NCI-H446 (cell line): Measurements from ENCODE around the gene DLG2.
A peak's percentile ranks its signal among the peaks of the same experiment; 100 is the strongest.
"Not testable (repeated sequence)": the region's sequence is repeated elsewhere in the genome, so short reads cannot be mapped to it uniquely, and the experiment has no call there.

ENCODE experiments used
- DNase-seq, 2 experiments: peaks; one replicate each; lab custom pipeline; 2025; lab: John Stamatoyannopoulos, UW

Gene DLG2

DNA sequence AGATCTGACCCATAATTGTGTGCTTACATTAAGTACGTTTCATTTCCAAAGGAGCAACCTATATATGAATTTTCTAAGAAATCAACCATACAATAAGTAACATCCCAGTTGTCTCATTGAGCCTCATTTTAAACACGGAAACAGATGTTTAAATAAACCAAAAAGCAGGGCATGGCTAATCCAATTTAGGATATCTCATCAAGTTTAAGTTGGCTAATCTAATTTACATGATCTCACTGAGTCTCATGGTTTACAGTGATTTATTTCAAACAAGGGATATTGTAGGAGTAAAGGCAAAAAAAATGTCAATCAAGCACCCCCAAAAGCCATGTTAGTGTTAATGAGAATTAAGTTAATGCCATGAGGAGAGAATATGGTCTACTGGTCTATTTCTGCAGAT is 1841.2 kb downstream of the DLG2 start:
- DNase-seq: no peak

- no peak for DNase-seq
These were observed 1842.7 kb downstream of the DLG2 start for GRCh38 chr11:83784419-83784818.

DNA sequence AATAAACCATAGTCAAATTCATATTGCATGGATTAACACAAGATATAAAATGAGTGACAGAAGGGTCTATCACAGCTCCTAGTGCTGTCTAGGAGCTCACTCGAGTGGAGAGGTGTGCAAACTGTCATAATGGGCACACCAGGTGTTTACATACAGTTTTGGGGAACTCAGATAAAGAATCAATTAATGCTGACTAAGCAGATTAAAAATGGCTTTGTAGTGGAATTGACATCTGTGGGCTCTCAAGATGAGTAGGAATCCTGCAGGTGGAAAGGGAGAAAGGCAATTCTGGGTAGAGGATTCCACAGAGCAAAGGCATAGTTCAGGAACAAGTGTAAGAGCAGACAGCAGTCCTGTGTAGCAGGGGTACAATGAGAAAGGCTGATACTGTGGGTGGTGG is 1844.8 kb downstream of the DLG2 start:
- no peak for DNase-seq

DNA sequence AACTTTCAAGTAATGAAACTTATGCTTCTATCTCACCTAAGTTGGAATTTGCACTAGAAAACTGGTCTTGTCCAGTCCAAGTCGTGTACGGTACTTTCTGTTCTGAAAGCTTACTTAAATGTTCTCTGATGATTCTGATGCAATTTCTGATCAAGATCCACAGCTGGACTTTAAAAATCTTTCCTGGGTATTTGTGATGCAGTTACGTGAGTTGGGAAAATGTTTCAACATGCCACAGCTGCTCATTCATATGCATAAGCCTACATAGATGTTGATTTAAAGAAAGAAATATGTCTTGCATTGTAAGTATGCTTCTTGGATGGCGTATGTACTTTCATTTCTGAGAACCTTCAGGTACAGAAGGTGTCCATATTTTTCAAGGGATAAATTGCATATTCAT is 1847.3 kb downstream of the DLG2 start:
- no peak for DNase-seq

DNA sequence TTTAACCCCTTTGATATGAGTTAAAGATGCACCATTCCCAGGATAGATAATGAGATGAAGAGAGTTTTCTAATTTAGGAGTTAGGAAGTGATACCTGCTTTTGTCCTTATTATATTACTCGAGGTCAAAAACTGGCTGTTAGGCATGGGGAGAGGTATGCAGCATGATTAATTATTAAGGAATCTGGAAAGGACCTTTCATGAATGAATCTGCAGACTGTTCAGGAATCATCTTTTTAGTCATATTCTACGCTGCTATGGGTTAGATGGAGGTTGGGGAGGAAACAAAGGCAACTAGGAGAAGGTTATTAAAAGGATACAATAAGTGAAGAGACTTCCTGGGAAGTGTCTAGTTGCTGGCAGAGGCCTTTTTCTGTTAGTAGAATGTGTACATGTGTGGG is 1848.5 kb downstream of the DLG2 start:
- no peak for DNase-seq

DNA sequence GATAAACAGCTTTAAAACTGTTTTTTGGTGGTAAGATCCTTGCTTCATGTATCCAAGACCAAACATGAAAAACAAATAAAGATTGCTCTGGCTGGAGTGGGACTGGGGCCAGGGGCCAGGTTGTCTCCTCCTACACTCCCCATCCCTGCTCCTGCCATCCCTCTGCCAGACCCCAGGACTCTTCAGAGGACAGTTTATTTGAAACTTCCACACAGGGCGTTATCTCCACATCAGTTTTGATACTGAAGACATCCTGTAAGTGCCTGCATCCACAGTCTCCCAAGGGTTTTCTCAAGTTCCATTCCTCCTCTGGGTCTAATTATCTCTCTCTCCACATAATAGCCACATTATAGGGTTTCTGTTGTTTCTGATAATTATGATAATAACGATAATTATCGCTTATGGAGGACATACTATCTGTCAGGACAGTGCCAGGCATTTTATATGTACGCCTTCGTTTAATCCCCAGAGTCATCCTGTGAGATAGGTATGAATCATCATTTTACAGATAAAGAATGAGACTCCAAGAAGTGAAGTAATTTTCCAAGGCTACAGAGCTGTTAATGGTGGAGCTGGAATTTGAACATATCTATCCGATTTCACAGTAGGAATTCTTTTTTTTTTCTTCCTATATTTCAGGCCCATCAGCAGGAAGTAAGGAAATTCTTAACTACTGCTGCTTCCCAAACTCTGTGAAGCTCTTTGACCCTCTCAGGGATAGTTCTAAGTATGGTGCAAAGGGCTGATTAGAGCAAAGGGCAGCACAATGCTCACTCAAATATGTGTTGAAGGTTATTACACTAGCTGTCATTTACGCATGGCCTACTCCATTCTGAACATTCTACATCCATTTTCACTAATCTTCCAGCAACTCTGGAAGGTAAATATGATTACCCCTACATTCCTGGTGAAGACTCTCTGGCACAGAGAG is 1852.9 kb downstream of the DLG2 start:
- no peak for DNase-seq

GRCh38 chr11:83768489-83768888 is 1858.7 kb downstream of the DLG2 start:
- no peak for DNase-seq

GRCh38 chr11:83766932-83767331 is 1860.2 kb downstream of the DLG2 start:
- DNase-seq: no peak

DNA sequence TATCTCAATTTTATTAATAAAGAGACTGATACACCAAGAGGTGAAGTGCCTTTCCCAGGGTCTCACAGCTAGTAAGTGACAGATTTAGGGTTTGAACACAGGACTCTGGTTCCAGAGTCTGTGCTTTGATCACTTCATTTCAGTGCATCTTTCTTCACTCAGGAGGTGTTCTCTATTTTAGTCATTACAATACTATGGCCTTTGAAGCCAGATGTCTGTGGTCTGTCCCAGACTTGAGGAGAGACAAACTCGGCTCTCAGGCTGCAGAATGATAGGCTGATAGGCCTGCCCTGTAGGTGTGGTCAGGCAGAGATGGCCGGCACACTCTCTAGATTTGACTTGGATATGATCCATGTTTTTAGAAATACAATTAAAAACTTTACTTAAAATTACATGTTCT is 1862.5 kb downstream of the DLG2 start:
- DNase-seq: no peak

- peak in 1 of 2 experiments; percentile 12 for DNase-seq
These were observed 1866.2 kb downstream of the DLG2 start for GRCh38 chr11:83760932-83761331.

DNA sequence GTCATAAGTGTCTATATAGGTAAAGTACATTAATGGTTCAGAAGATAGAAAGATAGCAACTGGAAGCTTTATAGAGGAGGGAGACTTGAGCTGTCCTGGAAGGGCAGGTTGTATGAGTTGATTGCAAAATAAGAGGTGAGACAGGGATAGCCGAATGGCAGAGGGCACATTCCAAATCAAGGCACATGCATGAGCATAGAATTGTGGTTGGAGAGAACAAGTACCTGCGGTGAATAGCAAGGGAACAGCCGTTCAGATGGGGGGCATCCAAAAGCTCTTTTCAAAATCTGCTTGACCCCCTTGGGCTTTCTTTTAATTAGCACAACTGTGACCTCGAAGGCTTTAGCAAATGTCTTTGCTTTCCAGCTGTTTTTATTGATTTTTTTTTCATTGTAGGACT is 1868.0 kb downstream of the DLG2 start:
- no peak for DNase-seq

DNA sequence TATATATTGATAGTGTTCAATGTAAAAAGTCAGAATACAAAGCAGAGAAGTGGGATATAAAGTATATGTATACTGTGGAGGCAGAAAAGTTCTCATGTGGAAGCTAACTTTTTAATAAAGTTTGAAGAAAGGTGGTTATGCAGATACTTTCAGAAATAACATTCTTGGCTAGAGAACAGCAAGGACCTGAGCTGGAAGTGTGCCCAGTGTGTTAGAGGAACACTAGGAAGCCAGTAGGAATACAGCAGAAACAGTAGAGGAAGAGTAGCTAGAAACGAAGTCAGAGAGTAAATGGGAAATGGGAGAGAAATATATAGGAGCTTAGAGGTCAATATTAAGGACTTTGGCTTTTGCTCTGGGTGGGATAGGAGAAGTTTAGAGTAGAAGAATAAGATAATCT is 1876.1 kb downstream of the DLG2 start:
- DNase-seq: no peak

- no peak for DNase-seq
These were observed 1880.1 kb downstream of the DLG2 start for GRCh38 chr11:83746921-83747585.

- DNase-seq: no peak
These were observed 1882.4 kb downstream of the DLG2 start for GRCh38 chr11:83744620-83745192.

DNA sequence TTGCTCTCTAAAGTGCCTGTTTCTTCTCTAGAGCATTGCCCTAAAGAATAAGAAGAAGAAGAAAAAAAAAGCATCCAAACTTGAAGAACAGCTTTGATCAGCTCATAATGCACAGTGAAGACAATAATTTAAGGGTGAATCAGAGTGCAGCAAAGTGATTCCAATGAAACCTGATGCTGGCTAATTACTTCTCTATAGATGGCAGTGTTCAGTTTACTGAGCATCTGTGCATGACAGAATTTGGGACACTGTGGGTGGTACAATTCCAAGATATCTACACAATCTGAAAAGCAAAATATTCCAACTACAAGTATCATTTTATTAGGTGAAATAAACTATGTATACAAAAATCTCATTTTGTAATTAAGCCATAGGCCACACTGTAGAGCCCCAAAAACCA is 1890.5 kb downstream of the DLG2 start:
- DNase-seq: peak in 1 of 2 experiments; percentile 39

DNA sequence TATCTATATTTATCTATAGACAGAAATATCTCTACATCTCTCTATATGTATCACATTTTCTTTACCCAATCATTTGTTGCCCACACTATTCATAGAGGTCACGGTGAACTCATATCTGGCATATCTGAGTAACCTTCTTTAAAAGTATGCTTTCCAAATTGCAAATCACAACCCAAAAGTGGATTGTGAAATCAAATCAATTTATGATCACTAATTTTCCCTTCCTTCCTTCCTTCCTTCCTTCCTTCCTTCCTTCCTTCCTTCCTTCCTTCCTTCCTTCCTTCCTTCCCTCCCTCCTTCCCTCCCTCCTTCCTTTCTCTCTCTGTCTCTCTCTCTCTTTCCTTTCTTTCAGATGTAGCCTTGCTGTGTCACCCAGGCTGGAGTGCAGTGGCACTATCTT is 1893.0 kb downstream of the DLG2 start:
- no peak for DNase-seq

GRCh38 chr11:83731288-83731687 is 1895.9 kb downstream of the DLG2 start:
- not testable (repeated sequence) for DNase-seq

DNA sequence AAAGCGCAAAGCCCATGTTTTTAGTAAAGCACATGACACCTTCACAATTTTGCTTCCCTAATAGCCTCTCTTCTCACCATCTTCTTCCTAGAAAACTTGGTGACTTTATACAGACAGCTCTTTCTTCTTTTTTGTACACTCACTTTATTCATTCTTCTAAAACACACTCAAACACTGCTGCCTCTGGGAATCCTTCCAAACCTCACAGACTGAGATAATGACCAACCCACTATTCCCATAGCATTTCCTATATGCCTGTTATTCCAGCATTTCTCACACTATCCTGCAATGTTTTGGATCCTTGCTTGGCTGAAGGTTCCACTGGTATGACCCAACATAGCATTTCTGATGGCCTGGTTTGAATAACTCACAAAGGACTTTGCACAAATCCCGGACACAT is 1898.9 kb downstream of the DLG2 start:
- DNase-seq: no peak

DNA sequence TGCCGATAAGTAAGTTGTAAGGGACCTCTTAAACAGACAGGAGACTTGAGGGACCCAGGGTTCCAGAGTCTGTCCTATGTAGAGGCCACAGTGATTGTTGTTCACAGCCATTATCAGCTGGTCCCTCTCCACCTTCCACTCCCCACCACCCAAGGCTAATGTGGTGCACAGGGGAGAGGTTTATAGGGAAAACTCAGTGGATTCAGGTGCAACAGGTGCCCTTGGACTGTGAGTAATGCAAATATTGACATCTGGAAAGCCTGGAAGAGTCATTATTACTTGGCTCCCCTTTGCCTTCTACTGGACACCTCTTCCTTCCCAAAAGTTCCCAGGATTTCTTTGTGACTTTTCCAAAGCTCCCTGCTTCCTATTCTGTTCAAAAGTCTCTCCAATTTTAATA is 1899.9 kb downstream of the DLG2 start:
- DNase-seq: no peak

DNA sequence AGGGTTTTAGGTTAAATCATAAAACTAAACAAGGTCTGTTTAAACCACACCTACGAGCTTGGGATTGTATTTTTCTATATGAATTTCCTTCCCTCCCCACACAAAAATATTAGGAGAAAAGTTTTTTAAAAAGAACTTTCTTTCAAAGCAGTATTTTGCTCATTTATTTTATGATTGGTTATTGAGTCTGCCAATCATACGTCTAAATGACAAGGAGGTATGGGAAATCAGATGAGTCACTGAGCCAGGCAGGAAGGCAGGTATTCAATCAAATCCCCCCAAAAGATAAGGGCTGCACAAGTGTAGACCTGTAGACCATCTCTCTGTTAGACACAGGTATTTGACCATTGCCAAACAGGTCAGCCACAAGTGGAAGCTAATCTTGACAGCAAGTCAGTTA is 1900.8 kb downstream of the DLG2 start:
- DNase-seq: no peak

DNA sequence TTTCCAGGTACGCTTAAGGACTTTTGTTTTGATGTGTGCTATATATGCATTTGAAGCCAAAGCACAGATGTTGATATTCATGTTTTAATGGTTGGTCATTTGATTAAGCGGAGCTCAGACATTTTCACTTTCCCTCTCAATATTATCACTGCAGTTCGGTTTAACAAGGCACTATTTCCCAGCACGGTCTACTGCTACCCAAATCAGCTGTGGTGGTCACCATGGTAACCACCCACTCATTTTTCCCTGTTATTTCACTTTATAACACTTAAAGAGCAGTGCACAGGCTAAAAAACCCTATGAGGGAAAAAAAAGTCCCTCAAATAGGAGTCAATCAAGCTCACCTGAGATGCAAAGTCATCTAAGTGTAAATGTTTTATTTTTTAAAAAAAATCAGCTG is 1901.4 kb downstream of the DLG2 start:
- no peak for DNase-seq

- no peak for DNase-seq
These were observed 1901.9 kb downstream of the DLG2 start for GRCh38 chr11:83725269-83725560.

DNA sequence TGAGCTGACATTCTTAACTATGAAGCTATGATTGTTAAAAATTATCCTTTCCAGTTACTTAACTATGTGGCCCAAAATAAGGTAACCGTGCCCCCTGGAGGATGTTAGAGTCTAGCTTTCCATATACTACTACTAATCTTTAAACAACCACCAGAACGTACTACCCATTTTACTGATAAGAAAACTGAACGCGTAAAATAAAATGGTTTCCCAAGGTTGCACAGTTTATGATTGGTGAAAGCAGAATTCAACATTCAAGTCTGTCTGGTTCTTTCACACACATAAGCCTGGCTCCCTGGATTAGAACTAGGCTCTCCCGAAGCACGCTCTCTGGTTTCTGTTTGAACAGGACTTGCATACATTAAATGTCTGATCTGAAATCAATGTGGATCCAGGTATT is 1903.1 kb downstream of the DLG2 start:
- peak in 1 of 2 experiments; percentile 21 for DNase-seq
